Neuron (in vitro differentiated cells): Measurements from ENCODE around the gene CGB2.

Experiments
- H2AFZ ChIP-seq: one replicate; pipeline ENCODE4 v1.6.1; 2013; ENCODE audit warnings: low read depth, mild to moderate bottlenecking, inconsistent platforms, low read length, moderate library complexity
- H3K27me3 ChIP-seq: one replicate; pipeline ENCODE4 v1.6.1; 2013; ENCODE audit warnings: low read length; ENCODE audit not compliant: insufficient read depth
- H3K36me3 ChIP-seq: one replicate; pipeline ENCODE4 v1.6.1; 2013; ENCODE audit warnings: low read length; ENCODE audit not compliant: insufficient read depth
- H3K4me1 ChIP-seq: one replicate; pipeline ENCODE4 v1.6.1; 2013; ENCODE audit warnings: low read length; ENCODE audit not compliant: insufficient read depth
- H3K4me3 ChIP-seq: 2 replicates; pipeline ENCODE4 v1.5.1; 2013; ENCODE audit warnings: mild to moderate bottlenecking, low read length, moderate library complexity
- H3K9me3 ChIP-seq: one replicate; pipeline ENCODE4 v1.6.1; 2013; ENCODE audit warnings: low read length

CGB2 gene

DNA sequence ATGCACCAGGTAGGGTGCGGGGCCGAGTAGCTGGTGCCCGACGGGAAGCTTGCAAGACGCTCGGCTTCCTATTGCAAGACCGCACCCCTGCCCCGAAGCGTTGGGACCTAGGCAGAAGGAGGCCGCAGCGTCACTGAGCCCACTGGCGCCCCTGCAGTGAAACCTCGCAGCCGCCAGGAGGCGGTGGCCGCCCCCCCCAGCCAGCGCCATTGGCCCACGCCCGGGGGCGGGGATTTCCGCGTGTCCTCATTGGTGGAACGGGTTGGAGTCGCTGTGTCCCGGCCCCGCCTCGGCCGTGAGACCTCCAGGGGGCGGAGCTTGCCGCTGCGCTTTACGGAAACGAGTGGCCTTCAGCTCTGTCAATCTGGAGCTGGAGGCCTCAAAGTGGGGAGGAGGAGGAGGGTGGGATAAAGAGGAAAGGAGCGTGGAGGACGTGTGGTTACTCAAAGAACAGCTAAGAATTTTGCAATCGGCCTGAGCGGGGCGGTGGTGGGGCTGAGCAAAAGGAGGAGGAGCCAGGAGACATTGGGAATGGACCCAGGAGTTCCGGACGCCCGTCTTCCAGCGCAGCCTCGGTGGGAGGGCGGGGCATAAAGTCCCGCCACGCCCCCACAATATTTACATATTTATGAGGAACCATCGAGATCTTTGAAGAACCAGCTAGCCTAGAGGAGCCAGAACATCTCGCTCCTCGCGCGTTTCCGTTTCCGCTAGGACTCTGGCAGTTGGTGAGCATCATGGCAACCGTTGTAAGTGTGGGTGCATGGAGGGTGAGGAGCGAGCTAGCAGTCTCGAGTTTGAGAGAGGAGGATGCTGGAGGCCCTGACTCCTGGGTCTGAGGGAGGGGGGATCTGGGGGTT lies 38.3 kb upstream of the CGB2 start, which contains the start of the genes GYS1 and RUVBL2:
TSS of gene GYS1 (minus strand) at position 135 of the 860 bp plus-strand sequence. CDS start 197 bp downstream, outside the sequence.
TSS of gene RUVBL2 (plus strand) at position 713 of the 860 bp plus-strand sequence. CDS start at position 738, 25 bp downstream.
- no peaks in the 10 kb centered on the region for H3K27me3 ChIP-seq
- peaks cover 17% of the 10 kb centered on the region for H3K4me1 ChIP-seq
- H3K9me3 ChIP-seq, result no peaks in the 10 kb centered on the region
- peaks cover 5% of the 10 kb centered on the region for H3K36me3 ChIP-seq
- H2AFZ ChIP-seq, result peak within 1 kb of the TSS; percentile 7
- H3K4me3 ChIP-seq, result peak within 1 kb of the TSS; percentile 74

DNA sequence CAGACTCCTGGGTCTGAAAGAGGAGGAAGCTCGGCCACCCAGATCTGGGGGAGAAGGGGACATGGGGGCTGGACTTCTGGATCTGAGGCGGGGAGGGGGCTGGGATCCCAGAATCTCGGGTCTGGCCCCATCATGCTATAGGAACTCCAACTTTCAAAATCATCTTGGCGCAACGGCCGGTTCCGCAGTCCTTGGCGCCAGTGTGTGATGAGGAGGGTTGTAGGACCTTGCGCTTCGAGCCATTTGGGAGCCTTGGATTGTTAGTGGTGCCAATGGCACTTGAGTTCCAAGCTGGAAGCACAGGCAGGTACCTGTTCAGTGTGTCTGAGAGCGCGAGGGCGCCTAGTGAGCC lies 37.7 kb upstream of the CGB2 start:
- Histone ChIP-seq H3K4me3 (peak overlapping the region; percentile 74), H2AFZ (no peak overlapping the region)

DNA sequence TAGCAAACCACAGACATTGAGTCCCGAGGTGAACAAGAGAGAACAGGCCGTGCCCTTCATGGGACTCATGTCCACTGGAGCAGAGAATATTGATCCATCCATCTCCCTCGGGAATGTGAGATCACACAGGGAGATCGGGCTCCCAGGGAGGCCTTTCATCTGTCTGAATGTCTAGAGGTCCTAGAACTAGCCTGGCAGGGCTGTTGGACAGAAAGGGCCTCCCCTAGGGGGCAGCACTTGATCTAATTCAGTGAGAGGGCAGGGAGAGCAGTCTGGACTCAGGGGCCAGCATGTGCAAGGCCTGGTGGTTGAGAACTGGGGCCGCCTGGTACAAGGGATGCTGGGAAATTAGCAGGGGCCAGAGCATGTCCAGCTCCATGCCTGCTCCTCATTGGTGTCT lies 33.7 kb upstream of the CGB2 start:
- H2AFZ ChIP-seq, result no peak overlapping the region
- H3K4me3 ChIP-seq, result no peak overlapping the region
- H3K36me3 ChIP-seq, result peaks cover 5% of the 10 kb centered on the region
- H3K4me1 ChIP-seq, result peaks cover 10% of the 10 kb centered on the region
- no peaks in the 10 kb centered on the region for H3K27me3 ChIP-seq
- H3K9me3 ChIP-seq, result no peaks in the 10 kb centered on the region

More for the DNA sequence above, 37.7 kb upstream of the CGB2 start:
- Histone ChIP-seq H3K36me3 (no peaks in the 10 kb centered on the region), H3K27me3 (no peaks in the 10 kb centered on the region), H3K9me3 (no peaks in the 10 kb centered on the region), H3K4me1 (peaks cover 17% of the 10 kb centered on the region)

DNA sequence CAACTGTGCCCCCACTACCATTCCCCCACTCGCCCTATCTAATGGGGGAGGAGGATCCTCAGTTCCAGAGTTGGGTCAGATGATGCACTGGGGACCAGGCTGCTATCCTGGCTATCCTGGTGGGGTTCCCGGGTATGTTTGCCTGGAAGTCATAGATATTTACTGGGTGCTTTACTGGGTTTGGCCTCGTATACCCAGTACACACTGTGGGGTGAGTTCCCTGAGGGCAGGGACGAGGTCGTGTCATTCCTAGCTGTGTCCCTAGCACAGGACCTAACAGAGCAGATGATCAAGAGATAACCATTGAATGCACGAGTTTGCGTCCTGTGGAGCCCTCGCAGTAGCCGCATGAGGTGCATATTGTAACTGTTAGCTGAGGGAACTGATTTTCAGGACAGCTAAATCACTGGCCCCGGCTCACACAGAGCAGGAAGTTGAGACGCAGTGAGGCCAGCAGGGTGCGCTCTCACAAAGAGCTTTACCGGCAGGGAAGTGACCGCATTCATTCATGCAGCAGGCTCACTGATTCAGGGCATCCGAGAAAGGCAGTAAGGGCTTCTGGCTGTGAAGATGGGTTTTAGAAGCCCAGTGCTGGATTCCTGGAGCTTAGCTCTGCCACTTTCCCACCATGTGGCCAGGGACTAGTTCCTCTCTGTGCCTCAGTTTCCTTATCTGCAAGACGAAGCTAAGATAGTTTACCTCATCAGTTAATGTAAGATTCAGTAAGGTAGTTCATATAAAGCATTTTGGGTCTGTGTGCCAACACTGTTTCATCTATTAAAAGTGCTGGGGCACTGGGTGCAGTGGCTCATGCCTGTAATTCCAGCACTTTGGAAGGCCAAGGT lies 32.0 kb upstream of the CGB2 start:
- Histone ChIP-seq H3K4me1 (peaks cover 4% of the 10 kb centered on the region), H3K4me3 (no peak overlapping the region), H3K27me3 (no peaks in the 10 kb centered on the region), H3K9me3 (no peaks in the 10 kb centered on the region), H3K36me3 (peaks cover 20% of the 10 kb centered on the region), H2AFZ (no peak overlapping the region)

DNA sequence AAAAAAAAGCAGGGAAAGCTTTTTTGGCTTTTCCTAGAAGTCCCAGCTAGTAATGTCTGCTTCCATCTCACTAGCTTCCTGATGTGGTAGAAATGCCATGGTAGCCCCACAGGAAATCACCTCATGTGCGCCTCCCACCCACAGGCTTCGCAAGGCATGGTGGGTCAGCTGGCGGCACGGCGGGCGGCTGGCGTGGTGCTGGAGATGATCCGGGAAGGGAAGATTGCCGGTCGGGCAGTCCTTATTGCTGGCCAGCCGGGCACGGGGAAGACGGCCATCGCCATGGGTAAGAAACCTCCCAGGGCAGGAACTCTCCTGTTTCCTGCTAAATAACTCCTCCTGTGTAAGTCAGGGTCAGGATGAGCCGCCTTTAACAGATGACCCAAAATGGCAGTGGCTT lies 27.6 kb upstream of the CGB2 start:
- Histone ChIP-seq H2AFZ (no peak overlapping the region), H3K4me3 (no peak overlapping the region), H3K36me3 (peaks cover 44% of the 10 kb centered on the region), H3K9me3 (no peaks in the 10 kb centered on the region), H3K27me3 (no peaks in the 10 kb centered on the region), H3K4me1 (no peaks in the 10 kb centered on the region)

DNA sequence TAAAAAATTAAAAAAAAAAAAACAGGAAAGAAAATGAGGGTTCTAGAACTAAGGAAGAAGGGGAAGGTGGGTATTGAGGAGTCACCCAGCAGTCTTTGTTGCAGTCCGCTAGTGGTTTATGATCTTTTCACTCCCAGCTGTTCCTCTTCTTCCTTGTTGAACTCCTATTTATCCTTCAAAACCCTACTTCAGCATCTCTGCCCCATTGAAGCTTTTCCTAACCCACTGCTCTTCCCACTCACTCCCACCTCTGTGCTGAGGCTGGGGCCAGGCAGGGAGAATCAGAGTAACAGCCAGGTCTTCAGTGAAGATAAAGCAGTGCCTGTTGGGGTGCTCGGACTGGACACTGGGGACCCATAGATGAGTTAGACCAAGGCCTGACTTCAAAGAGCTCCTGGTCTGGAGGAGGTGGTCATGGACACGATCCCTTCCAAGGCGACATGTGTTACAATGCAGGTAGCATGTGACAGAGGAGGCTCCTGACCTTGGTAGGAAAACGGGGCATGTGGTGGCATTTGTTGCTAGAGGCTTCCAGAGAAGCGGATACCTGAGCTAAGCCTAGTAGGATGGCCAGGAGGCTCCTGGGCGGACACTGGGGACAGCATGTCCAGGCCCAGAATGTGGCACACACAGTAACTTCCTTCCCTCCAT lies 26.6 kb upstream of the CGB2 start:
- no peaks in the 10 kb centered on the region for H3K4me1 ChIP-seq
- no peaks in the 10 kb centered on the region for H3K27me3 ChIP-seq
- no peak overlapping the region for H2AFZ ChIP-seq
- H3K4me3 ChIP-seq, result no peak overlapping the region
- H3K36me3 ChIP-seq, result peaks cover 51% of the 10 kb centered on the region
- no peaks in the 10 kb centered on the region for H3K9me3 ChIP-seq

DNA sequence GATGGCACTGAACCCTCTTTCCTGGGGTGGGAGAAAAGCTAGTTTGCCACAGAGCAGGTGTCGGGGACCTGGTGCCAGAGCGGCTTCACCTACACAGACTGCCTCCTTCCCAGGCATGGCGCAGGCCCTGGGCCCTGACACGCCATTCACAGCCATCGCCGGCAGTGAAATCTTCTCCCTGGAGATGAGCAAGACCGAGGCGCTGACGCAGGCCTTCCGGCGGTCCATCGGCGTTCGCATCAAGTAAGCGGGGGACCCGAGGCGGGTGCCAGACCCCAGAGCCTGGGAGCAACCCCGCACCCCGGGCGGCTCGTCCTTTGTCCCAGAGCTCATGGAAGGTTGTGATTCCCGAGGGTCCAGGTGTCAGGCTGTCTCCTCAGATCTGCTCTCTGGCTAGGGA lies 24.8 kb upstream of the CGB2 start:
- H3K36me3 ChIP-seq, result peaks cover 65% of the 10 kb centered on the region
- no peak overlapping the region for H2AFZ ChIP-seq
- no peaks in the 10 kb centered on the region for H3K9me3 ChIP-seq
- H3K4me1 ChIP-seq, result no peaks in the 10 kb centered on the region
- H3K4me3 ChIP-seq, result no peak overlapping the region
- H3K27me3 ChIP-seq, result no peaks in the 10 kb centered on the region

DNA sequence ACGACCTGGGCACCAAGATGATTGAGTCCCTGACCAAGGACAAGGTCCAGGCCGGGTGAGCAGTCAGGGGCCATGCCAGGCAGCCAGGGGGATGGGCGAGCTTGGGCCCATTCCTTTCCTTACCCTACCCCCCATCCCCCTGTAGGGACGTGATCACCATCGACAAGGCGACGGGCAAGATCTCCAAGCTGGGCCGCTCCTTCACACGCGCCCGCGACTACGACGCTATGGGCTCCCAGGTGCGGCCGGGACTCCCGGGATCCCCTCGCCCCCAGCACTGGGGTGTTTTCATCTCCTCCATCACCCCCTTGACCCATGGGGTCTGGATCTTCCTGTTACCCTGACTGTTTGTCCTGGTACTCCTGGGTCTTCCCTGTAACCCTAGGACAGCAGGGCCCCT lies 21.9 kb upstream of the CGB2 start:
- no peaks in the 10 kb centered on the region for H3K9me3 ChIP-seq
- no peaks in the 10 kb centered on the region for H3K27me3 ChIP-seq
- H3K36me3 ChIP-seq, result peaks cover 67% of the 10 kb centered on the region
- no peak overlapping the region for H3K4me3 ChIP-seq
- H2AFZ ChIP-seq, result no peak overlapping the region
- no peaks in the 10 kb centered on the region for H3K4me1 ChIP-seq

DNA sequence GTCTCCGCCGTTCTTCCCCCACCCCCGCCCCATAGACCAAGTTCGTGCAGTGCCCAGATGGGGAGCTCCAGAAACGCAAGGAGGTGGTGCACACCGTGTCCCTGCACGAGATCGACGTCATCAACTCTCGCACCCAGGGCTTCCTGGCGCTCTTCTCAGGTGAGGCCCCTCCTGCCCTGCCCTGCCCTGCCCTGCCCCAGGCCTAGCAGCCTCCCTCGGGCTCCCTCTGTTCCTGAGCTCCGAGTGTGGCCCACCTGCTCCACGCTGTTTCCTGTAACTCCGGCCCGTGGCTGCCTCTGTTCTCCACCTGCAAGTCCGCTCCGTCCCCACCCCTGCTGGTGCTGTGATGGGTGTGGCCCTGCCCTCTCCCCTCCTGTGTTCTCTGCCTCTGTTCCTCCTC lies 21.2 kb upstream of the CGB2 start:
- Histone ChIP-seq H3K4me3 (no peak overlapping the region), H3K27me3 (no peaks in the 10 kb centered on the region), H3K4me1 (no peaks in the 10 kb centered on the region), H3K9me3 (no peaks in the 10 kb centered on the region), H2AFZ (no peak overlapping the region), H3K36me3 (peaks cover 67% of the 10 kb centered on the region)

DNA sequence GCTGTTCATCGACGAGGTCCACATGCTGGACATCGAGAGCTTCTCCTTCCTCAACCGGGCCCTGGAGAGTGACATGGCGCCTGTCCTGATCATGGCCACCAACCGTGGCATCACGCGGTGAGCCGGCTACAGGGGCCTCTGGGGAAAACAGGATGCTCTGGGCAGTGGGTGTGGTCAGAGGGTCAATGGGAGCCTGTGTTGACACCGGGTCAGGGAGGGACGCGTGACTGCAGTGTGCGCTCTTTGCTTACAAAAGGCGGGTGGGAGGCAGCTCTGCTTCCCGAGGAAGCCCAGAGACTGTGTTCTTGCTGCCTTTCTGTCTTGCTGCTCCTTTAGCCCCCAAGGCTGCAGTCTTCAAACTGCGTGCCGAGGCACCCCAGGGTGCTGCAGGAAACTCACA lies 20.5 kb upstream of the CGB2 start:
- H3K4me3 ChIP-seq, result no peak overlapping the region
- no peak overlapping the region for H2AFZ ChIP-seq
- peaks cover 69% of the 10 kb centered on the region for H3K36me3 ChIP-seq

DNA sequence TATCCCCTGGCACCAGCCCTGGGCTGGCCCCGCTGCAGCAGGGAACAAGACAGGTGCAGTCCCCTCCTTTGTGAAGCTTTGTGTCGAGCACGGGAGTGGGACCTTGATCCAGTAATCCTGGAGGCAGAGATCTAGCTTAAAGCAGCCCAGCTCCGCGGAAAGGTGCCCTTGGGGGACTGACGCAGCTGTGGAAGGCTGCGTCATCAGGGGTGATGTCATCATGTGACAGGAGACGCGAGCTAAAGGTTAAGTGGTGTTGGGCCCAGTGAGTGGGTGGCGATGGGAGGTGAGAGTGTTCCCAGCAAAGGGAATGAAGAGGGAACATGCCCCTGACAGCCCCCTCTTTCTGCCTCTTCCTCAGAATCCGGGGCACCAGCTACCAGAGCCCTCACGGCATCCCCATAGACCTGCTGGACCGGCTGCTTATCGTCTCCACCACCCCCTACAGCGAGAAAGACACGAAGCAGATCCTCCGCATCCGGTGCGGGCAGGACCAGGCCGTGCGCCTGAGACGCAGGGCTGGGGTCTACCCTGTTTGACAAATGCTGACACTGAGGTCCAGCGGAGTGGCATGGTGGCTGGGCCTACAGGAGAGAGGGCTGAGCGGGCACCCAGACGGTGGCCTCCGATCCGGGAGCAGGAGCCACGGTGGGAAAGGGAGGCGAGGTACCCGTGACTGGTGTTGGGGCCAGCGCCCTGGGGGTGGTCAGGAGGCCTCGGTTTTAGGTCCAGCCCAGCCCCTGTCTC lies 17.4 kb upstream of the CGB2 start:
- H3K4me1 ChIP-seq, result no peaks in the 10 kb centered on the region
- no peak overlapping the region for H3K4me3 ChIP-seq
- H3K9me3 ChIP-seq, result peaks cover 16% of the 10 kb centered on the region
- no peak overlapping the region for H2AFZ ChIP-seq
- H3K36me3 ChIP-seq, result peaks cover 65% of the 10 kb centered on the region
- no peaks in the 10 kb centered on the region for H3K27me3 ChIP-seq

More for the DNA sequence above, 20.5 kb upstream of the CGB2 start:
- H3K27me3 ChIP-seq, result no peaks in the 10 kb centered on the region
- peaks cover 5% of the 10 kb centered on the region for H3K9me3 ChIP-seq
- H3K4me1 ChIP-seq, result no peaks in the 10 kb centered on the region

DNA sequence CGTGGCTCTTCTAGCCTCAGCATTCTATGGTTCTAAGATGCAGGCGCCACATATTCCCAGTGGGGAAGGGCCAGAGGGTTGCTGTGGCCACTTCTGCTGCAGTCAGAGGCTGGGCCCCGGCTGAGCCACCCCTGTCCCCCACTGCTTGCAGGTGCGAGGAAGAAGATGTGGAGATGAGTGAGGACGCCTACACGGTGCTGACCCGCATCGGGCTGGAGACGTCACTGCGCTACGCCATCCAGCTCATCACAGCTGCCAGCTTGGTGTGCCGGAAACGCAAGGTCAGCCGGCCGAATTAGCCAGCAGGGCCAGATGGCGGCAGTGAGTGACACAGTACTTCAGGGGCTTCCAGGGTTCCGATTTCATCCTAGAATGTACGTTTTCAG lies 16.8 kb upstream of the CGB2 start:
- Histone ChIP-seq H3K27me3 (no peaks in the 10 kb centered on the region), H3K36me3 (peaks cover 61% of the 10 kb centered on the region)

More for the DNA sequence above, 16.8 kb upstream of the CGB2 start:
- Histone ChIP-seq H3K9me3 (peaks cover 16% of the 10 kb centered on the region), H2AFZ (no peak overlapping the region), H3K4me3 (no peak overlapping the region), H3K4me1 (no peaks in the 10 kb centered on the region)
